Anterior cingulate cortex (tissue), 58 donors: ENCODE measurements around the gene CSRNP3.

ENCODE experiments used
- DNase-seq, 58 donors: peaks; one replicate each; lab custom pipeline; 2025; lab: John Stamatoyannopoulos, UW

CSRNP3 gene

GRCh38 chr2:165470361-165470760, 863 bp downstream of the CSRNP3 start:
- no peak for DNase-seq

GRCh38 chr2:165471349-165471950, 2.0 kb downstream of the CSRNP3 start:
- no peak for DNase-seq

DNA sequence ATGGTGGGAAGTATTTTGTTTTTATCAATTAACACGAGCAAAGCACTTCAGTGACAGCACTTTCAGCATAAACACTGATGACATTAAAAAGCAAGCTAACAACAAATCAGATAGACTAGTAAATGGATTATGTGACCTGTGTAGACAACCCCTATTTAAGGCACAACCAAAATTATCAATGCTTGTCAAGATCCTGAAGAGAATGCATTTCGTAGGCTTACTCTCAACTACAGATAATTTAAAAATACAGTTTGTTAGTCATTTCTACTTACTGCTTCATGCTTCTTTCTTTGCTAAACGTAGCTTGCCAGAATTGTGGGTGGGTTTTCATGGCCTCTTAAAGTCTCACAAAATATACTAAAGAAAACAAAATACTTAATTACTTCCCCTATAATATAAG, 3.4 kb downstream of the CSRNP3 start:
- no peak for DNase-seq

DNA sequence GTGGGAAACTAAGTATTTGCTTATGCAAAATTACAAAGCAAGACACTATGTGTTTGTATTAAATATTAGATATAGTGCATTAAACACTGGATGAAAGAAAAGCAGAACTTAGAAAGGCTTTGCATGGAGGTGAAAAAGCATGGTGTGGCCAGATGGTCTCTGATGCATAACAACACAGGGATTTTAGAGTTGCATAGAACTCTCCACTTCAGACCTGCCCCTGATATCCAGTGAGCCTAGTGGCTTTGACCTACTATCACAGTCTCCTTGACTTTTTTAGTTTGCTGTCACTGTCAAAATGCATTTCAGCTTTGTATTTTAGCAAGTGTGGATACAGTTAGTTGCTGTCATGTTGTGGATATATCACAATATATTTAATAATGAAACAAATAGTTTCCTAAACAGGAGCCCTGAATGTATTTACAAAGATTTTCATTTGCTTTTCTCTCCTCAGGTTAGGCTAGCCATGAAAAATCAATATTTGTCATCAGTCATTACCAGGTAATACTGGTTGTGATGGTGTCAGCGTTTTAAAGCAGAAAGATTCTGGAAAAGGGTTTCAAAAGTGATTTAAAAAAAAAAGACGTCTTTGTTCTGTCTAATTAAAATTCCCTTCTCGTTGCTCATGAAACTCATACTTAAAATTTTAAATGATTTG, 5.2 kb downstream of the CSRNP3 start:
- no peak for DNase-seq

DNA sequence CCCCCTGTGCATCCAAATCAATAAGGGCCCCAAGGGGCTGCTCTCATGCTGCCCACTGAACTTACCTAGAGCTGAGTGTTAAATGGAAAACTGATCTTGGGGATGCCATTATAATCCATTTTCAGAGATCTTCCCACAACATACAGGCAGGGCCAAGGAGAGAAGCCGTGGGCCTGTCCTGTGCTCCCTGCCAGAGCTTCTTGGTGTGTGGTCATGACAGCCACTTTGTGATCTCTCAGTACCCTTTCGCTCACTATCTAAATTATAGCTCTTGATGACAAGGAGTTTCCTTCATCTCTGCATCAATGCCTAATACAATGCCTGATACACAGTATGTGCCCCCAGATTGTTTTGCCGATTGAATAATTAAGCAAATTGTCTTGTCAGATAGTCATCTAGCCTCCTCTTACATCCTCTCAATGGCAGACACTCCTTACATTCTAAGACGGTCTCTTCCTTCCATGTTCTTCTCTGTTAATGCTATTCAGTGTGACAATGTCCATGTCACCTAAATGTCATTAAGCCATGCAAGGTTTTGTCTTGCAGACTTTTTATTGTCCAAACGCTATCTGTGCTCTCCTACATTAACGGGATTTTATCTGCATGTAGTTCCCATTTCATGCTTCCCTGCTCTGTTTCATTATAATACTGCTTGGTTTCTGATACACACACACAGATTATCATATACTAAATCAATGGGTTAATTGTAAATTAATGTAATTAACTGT, 5.9 kb downstream of the CSRNP3 start:
- DNase-seq: peak in 4 of 58 donors; percentile 9 to 17 (median 10)

GRCh38 chr2:165479856-165480255, 10.4 kb downstream of the CSRNP3 start:
- DNase-seq: no peak

DNA sequence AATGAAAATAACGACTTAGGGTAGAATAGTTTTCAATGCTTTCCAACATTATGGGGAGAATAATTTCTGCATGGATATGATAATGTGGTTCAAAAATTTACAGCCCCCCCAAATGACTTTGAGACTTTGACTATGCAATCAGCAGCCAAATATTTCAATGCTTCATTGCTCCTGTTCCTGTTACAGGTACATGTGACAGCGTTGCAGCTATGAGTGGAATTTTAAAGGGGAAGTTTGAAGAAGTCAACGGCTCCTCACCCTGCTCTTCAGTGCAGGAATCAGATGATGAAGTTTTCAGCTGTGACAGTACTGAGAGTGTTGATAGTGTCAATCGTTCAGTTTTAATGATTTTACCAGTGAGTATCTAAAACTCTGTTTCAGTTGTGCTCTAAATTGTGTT, 25.1 kb downstream of the CSRNP3 start:
- DNase-seq: no peak

GRCh38 chr2:165497659-165498317, 28.3 kb downstream of the CSRNP3 start:
- DNase-seq: no peak

- DNase-seq: no peak
Observed at GRCh38 chr2:165499131-165499530, 29.6 kb downstream of the CSRNP3 start.

- DNase-seq: no peak
Observed at GRCh38 chr2:165500001-165500400, 30.5 kb downstream of the CSRNP3 start.

DNA sequence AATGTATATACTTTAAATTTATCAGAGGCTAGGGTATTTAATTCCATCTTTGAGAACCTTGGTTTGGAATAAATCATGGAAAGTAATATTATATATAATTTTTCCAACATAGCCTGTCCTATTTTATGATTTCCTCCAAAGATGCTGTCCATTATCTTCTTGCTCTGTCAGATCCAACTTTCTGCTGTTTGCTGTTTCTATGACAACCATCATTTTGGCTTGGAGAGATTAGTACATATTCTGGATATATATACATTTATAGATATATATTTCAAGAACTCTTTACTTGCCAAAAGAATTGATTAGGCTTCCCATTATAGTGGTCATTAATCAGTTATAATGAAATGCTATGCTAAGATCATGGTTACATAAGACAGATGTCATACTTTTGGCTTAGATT, 31.3 kb downstream of the CSRNP3 start:
- DNase-seq: no peak

- DNase-seq: no peak
Observed at GRCh38 chr2:165505514-165505913, 36.0 kb downstream of the CSRNP3 start.

DNA sequence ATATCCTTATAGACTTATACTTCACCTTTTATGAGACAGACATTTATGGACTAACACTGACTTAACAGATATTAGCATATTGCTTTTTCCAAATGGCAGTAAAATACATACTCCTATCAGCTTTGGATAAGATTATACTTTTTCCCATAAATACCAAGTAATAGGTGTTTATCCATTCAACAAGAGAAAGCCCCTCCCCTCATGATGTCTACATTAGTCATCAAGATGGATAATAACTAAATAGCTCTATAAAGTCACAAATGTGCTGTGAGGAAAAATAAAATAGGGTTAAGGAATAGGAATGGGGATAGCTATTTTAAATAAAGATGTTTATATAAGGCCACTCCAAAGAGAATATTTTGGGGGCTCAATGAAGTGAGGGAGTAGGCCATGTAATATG, 39.4 kb downstream of the CSRNP3 start:
- DNase-seq: no peak

DNA sequence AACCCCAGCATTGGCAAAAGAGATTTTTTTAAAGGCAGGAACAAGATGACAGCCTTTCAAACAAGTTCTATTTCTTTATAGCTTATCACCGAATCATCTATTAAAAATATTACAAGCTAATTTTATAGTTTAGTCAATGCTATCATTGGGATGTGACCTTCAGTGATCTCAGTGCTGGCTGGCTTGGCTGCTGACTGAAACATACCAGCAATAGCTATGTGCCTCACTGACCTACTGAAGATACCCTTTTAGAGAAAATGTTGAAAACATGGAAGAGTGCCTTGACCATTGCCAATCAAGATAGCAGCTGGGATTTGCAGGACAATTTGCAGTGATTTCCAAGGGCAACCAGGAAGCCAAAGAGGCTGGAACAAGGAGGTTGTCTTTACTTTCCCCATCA, 44.0 kb downstream of the CSRNP3 start:
- DNase-seq: no peak

- no peak for DNase-seq
Observed at GRCh38 chr2:165518611-165519010, 49.1 kb downstream of the CSRNP3 start.

GRCh38 chr2:165522719-165523118, 53.2 kb downstream of the CSRNP3 start:
- DNase-seq: no peak

GRCh38 chr2:165524720-165525119, 55.2 kb downstream of the CSRNP3 start:
- no peak for DNase-seq

- DNase-seq: no peak
Observed at GRCh38 chr2:165528691-165529090, 59.2 kb downstream of the CSRNP3 start.

- DNase-seq: no peak
Observed at GRCh38 chr2:165529130-165529529, 59.6 kb downstream of the CSRNP3 start.

DNA sequence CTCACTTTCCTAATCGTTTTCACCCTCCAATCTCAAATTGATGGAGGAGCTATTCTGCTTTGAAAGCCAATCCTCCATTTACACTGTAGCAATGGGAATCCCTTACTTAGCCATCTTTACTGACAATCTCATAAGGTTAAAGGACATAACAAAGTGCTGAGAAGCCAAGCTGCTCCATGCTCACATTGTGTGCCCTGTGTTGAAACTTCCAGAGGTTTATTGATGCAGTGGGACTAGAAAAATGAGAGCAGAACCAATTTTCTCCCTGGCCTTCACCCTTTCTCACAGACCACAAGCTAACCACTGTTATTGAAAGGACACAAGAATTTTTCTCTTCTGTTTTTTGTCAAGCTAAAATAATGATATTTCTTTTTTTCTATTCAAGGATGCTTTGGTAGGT, 63.8 kb downstream of the CSRNP3 start:
- no peak for DNase-seq

DNA sequence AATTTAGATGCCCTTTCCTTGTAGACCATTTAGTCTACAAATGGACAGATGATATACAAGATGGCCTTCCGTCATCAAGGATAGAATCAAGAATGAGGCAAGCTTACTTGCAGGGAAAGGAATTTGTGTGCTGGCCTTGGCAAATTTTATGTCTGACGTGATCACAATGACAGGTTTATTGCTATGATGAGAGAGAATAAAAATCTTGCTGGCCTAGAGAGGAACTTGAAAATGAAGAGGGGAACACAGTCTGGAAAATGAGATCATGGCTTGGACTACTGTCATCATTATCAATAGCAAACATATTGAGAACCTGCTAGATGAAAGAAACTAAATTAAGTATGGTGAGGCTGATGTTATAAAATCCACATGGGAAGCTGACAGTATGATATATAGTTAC, 66.0 kb downstream of the CSRNP3 start:
- DNase-seq: no peak
